Measurements from ENCODE around the gene SUPT3H.

Gene SUPT3H

DNA sequence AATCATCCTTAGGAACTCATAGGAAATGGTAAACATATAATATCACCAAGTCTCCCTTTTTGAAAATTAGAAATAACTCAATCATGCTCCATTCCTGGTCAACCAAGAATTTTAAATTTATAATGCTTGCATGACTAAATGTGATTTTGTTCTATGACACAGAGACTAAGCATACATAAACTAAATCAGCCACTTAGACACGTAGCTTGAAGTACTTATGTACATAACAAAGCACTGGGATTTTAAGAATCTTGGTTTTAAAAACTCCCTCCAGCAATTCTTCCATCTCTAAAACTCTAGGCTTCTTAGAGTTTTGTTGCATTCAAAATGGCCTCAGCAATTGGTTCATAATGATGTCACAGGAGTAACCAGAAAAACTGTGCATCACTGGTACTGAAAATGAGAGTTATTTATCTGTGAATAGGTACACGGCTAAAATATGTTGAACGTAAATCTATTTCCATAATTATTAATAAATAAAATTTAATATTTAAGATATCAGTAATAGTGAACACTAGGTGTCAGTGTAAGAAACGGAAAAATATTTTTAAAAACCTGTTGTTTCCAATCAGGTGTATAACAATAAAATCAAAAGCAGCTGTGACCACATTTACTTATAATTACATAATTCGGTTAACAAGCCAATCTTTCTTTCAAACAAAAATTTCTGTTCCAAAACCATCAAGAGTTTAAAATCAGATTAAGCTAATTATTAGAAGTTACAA lies 291.2 kb downstream of the SUPT3H start:
- no peak for TF ChIP-seq CTCF (IDR thresholded peaks at IDR 0.05; ENCODE audit: low read depth, low read length)
- Histone ChIP-seq H3K27me3 (ENCODE audit: insufficient read depth, low read depth, severe bottlenecking) (no peaks in the 10 kb centered on the region), H3K27ac (no peak overlapping the region), H3K4me3 (ENCODE audit: low read depth, low read length) (no peak overlapping the region), H3K36me3 (no peaks in the 10 kb centered on the region), H3K9me3 (ENCODE audit: severe bottlenecking) (no peaks in the 10 kb centered on the region)
- no peak for DNase-seq

- TF ChIP-seq CTCF (IDR thresholded peaks at IDR 0.05; ENCODE audit: low read depth, low read length), result no peak
- Histone ChIP-seq H3K27me3 (ENCODE audit: insufficient read depth, low read depth, severe bottlenecking) (no peaks in the 10 kb centered on the region), H3K36me3 (no peaks in the 10 kb centered on the region), H3K4me3 (ENCODE audit: low read depth, low read length) (no peak overlapping the region), H3K27ac (no peak overlapping the region), H3K9me3 (ENCODE audit: severe bottlenecking) (no peaks in the 10 kb centered on the region)
- DNase-seq, result no peak
Measured at GRCh38 chr6:45084257-45084656, 293.5 kb downstream of the SUPT3H start.

DNA sequence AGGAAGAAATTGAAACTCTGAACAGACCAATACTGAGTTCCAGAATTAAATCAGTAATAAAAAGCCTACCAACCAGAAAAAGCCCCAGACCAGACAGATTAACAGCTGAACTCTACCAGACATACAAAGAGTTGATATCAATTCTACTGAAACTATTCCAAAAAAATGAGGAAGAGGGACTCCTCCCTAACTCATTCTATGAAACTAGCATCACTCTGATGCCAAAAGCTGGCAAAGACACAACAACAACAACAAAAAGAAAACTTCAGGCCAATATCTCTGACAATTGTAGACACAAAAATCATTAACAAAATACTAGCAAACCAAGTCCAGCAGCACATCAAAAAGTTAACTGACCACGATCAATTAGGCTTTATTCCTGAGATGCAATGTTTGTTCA lies 295.6 kb downstream of the SUPT3H start:
- Histone ChIP-seq H3K36me3 (no peaks in the 10 kb centered on the region), H3K27ac (no peak overlapping the region), H3K27me3 (ENCODE audit: insufficient read depth, low read depth, severe bottlenecking) (no peaks in the 10 kb centered on the region), H3K9me3 (ENCODE audit: severe bottlenecking) (no peaks in the 10 kb centered on the region), H3K4me3 (ENCODE audit: low read depth, low read length) (no peak overlapping the region)
- no peak for TF ChIP-seq CTCF (IDR thresholded peaks at IDR 0.05; ENCODE audit: low read depth, low read length)
- no peak for DNase-seq

GRCh38 chr6:45081634-45082033 lies 296.1 kb downstream of the SUPT3H start:
- no peaks in the 10 kb centered on the region for H3K36me3 ChIP-seq
- H3K4me3 ChIP-seq (ENCODE audit: low read depth, low read length), result no peak overlapping the region
- H3K9me3 ChIP-seq (ENCODE audit: severe bottlenecking), result no peaks in the 10 kb centered on the region
- no peak for DNase-seq
- no peak overlapping the region for H3K27ac ChIP-seq
- H3K27me3 ChIP-seq (ENCODE audit: insufficient read depth, low read depth, severe bottlenecking), result no peaks in the 10 kb centered on the region
- no peak for TF ChIP-seq CTCF (IDR thresholded peaks at IDR 0.05; ENCODE audit: low read depth, low read length)

- no peak for DNase-seq
- no peaks in the 10 kb centered on the region for H3K27me3 ChIP-seq (ENCODE audit: insufficient read depth, low read depth, severe bottlenecking)
- TF ChIP-seq CTCF (IDR thresholded peaks at IDR 0.05; ENCODE audit: low read depth, low read length), result no peak
- H3K36me3 ChIP-seq, result no peaks in the 10 kb centered on the region
- H3K27ac ChIP-seq, result no peak overlapping the region
- H3K9me3 ChIP-seq (ENCODE audit: severe bottlenecking), result no peaks in the 10 kb centered on the region
- no peak overlapping the region for H3K4me3 ChIP-seq (ENCODE audit: low read depth, low read length)
Measured at GRCh38 chr6:45078432-45078831, 299.3 kb downstream of the SUPT3H start.

All from WERI-Rb-1 (cell line).